ENCODE measurements around the gene RFTN2. TPM values are rescaled to one million over a fixed set of nuclear protein-coding genes. Genes with fewer than 3 reads are reported as not detected.
A peak's percentile ranks its signal among the peaks of the same experiment; 100 is the strongest.

The RFTN2 gene
- total and polyA plus RNA-seq, 7 donors, result 0.92 to 10.0 (median 5.4) TPM

DNA sequence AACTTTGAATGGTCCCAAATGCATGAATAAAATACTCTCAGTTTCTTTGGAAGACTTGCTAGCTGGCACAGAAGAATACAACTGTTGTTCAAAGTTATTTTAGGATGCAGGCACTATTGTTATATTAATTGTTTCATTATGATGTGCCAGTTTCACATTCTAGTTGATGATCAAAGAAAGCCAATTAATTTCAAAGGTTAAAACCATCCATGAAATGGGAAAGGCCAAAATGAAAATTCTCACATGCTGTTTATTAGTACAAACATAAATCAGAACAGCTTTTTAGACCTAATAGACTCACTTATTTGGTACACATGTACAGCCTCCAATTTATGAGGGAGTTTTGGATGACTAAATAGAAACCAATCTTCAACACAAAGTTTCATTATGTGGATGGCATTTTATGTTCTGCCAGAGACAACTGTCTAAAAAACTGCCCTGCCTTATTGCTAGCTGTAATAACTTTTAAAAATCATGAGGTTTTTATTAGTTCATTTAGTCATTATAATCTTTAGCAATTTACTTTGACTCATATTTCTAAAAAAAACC is 42.2 kb downstream of the RFTN2 start:
- intact Hi-C loops (cut with DNase I), result loop anchor here (5.0 kb wide), 1 partner anchor 44 kb away; the partner anchor contains the start of gene RFTN2

DNA sequence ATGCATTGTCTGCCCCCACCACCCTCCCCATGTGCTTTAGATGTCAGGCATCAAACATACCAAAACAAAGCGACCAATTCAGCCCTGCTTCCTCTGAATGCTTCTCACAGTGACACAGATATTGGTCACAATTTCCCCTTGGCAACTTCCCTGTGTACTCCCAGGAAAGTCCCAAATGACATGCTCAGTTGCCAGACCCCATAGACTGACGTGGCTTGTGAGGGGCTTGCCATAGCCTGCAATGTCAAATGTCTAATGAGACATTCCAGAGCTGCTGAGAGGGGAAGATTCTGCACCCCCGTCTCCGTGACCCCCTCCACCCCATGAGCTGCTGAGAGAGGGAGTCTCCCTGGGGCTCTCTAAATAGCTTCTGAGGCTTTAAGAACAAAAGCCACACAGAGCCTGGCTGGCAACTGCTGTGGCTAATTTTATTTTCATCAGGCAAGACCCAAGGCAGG is 47.3 kb downstream of the RFTN2 start:
- 54% methylated on average over 4 of the region's 4 CpGs for WGBS, 2 donors
- TF ChIP-seq, protein P1, sequence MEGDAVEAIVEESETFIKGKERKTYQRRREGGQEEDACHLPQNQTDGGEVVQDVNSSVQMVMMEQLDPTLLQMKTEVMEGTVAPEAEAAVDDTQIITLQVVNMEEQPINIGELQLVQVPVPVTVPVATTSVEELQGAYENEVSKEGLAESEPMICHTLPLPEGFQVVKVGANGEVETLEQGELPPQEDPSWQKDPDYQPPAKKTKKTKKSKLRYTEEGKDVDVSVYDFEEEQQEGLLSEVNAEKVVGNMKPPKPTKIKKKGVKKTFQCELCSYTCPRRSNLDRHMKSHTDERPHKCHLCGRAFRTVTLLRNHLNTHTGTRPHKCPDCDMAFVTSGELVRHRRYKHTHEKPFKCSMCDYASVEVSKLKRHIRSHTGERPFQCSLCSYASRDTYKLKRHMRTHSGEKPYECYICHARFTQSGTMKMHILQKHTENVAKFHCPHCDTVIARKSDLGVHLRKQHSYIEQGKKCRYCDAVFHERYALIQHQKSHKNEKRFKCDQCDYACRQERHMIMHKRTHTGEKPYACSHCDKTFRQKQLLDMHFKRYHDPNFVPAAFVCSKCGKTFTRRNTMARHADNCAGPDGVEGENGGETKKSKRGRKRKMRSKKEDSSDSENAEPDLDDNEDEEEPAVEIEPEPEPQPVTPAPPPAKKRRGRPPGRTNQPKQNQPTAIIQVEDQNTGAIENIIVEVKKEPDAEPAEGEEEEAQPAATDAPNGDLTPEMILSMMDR (IDR thresholded peaks at IDR 0.05), result no peak
- no peak for TF ChIP-seq POLR2A (IDR thresholded peaks at IDR 0.05)
- TF ChIP-seq EP300 (IDR thresholded peaks at IDR 0.05), result no peak
- peak in 3 of 4 donors; percentile 7 to 19 (median 16) for TF ChIP-seq POLR2AphosphoS5 (IDR thresholded peaks at IDR 0.05)
- Histone ChIP-seq H3K27ac (peak overlapping the region in 1 of 4 donors; percentile 24), H3K27me3 (no peaks in the 10 kb centered on the region), H3K9me3 (peaks cover 0 to 4% (median 0%) of the 10 kb centered on the region in 4 donors), H3K4me1 (no peaks in the 10 kb centered on the region), H3K36me3 (no peaks in the 10 kb centered on the region), H3K4me3 (no peak overlapping the region)
- intact Hi-C loops (cut with DNase I), result no loop called here
- DNase-seq, result peak; percentile 68

More for the DNA sequence above, 42.2 kb downstream of the RFTN2 start:
- Histone ChIP-seq H3K9me3 (peaks cover 0 to 4% (median 0%) of the 10 kb centered on the region in 4 donors), H3K27me3 (no peaks in the 10 kb centered on the region), H3K4me3 (no peak overlapping the region), H3K27ac (no peak overlapping the region), H3K4me1 (no peaks in the 10 kb centered on the region), H3K36me3 (no peaks in the 10 kb centered on the region)
- no peak for DNase-seq
- TF ChIP-seq, protein P1 (IDR thresholded peaks at IDR 0.05), result no peak
- no peak for TF ChIP-seq POLR2AphosphoS5 (IDR thresholded peaks at IDR 0.05)
- no peak for TF ChIP-seq EP300 (IDR thresholded peaks at IDR 0.05)
- no peak for TF ChIP-seq POLR2A (IDR thresholded peaks at IDR 0.05)

DNA sequence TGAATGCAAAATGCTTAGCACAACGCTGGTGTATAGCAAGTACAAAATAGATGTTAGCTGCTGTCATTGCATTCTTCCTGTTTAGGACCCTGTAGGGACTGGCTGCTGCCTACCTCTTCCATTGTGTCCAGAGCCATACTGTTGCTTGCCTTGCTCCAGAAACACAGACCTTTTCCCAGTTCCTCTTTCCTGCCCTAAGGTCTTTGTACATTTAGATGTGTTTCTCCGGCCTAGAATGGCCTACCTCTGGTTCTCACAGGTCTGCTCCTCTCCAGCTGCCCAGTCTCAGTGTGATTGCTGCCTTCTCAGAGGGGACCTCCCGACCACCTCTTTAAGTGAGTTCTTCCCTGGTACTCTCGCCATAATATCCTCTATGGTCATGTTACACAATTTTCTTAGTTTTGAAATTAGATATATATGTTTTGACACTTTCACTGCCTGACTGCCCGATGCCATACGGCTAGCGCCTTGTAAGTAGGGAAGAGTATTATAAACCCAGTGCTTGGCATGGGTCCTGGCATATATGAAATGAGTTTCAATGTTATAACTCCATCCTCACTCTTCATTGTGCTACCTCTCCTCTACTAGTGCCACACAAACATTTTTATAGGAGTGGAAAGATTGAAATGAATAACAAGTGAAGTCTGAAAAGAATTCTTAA is 48.3 kb downstream of the RFTN2 start:
- no peak for TF ChIP-seq POLR2AphosphoS5 (IDR thresholded peaks at IDR 0.05)
- TF ChIP-seq POLR2A (IDR thresholded peaks at IDR 0.05), result no peak
- no peak for TF ChIP-seq EP300 (IDR thresholded peaks at IDR 0.05)
- TF ChIP-seq, protein P1 (IDR thresholded peaks at IDR 0.05), result no peak
- Histone ChIP-seq H3K27me3 (no peaks in the 10 kb centered on the region), H3K36me3 (no peaks in the 10 kb centered on the region), H3K4me3 (no peak overlapping the region), H3K9me3 (no peaks in the 10 kb centered on the region), H3K4me1 (no peaks in the 10 kb centered on the region), H3K27ac (no peak overlapping the region)
- WGBS, 2 donors, result 90% methylated on average over 7 of the region's 7 CpGs
- intact Hi-C loops (cut with DNase I), result no loop called here
- no peak for DNase-seq

DNA sequence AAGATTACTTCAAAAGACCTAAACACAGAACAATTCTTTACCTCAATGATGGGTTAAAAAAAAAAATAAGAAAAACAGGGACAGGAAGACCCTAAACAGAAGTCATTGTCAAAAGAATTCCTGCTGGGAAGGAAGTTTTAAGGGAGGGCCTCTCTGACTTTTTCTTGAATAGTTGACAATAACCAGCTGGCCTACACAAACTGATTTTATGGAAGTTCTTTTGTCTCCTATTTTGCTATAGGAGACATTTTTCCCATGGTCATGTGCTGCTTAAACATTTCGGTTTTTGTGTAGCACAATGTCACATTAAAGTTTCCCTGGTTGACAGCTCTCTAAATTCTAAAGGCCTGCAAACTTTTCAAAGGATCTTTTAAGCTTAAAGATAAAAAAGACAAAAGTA is 55.3 kb downstream of the RFTN2 start:
- no peaks in the 10 kb centered on the region for H3K9me3 ChIP-seq
- no peaks in the 10 kb centered on the region for H3K27me3 ChIP-seq
- no peaks in the 10 kb centered on the region for H3K4me1 ChIP-seq
- TF ChIP-seq, protein P1 (IDR thresholded peaks at IDR 0.05), result no peak
- no peak for TF ChIP-seq POLR2AphosphoS5 (IDR thresholded peaks at IDR 0.05)
- no peak for TF ChIP-seq POLR2A (IDR thresholded peaks at IDR 0.05)
- no peak for TF ChIP-seq EP300 (IDR thresholded peaks at IDR 0.05)
- H3K27ac ChIP-seq, result no peak overlapping the region
- WGBS, 2 donors, result 65 to 85% methylated on average over 1 of the region's 1 CpG
- no peak for DNase-seq
- H3K4me3 ChIP-seq, result no peak overlapping the region
- intact Hi-C loops (cut with DNase I), result no loop called here
- H3K36me3 ChIP-seq, result no peaks in the 10 kb centered on the region

Data from sigmoid colon (tissue), 7 donors.